ENCODE results near the gene FCGR3B.
"Not testable (repeated sequence)": the region's sequence is repeated elsewhere in the genome, so short reads cannot be mapped to it uniquely, and the experiment has no call there.

GRCh38 chr1:161634993-161635392 lies 4.0 kb upstream of the FCGR3B start:
- TF ChIP-seq POLR2AphosphoS5, CTCF, POLR2A, EP300 (IDR thresholded peaks at IDR 0.05): not testable (repeated sequence)

Measured in stomach (tissue), 4 donors.